IPS-18a (cell line): ENCODE data around the gene ZNF507.

Experiments used
- H3K27ac ChIP-seq: one replicate; pipeline ENCODE4 v1.5.1; 2013; ENCODE audit warnings: low read length
- H3K27me3 ChIP-seq: one replicate; pipeline ENCODE4 v1.6.1; 2013; ENCODE audit warnings: mild to moderate bottlenecking, low read length; ENCODE audit not compliant: control insufficient read depth, insufficient read depth
- H3K36me3 ChIP-seq: one replicate; pipeline ENCODE4 v1.6.1; 2013; ENCODE audit warnings: low read depth, low read length; ENCODE audit not compliant: control insufficient read depth
- H3K4me1 ChIP-seq: one replicate; pipeline ENCODE4 v1.6.1; 2013; ENCODE audit warnings: low read depth, low read length; ENCODE audit not compliant: control insufficient read depth
- H3K4me3 ChIP-seq: one replicate; pipeline ENCODE4 v1.5.1; 2013; ENCODE audit warnings: low read length
- H3K9ac ChIP-seq: one replicate; pipeline ENCODE4 v1.6.1; 2013; ENCODE audit warnings: mild to moderate bottlenecking, low read length, moderate library complexity
- H3K9me3 ChIP-seq: one replicate; pipeline ENCODE4 v1.6.1; 2013; ENCODE audit warnings: low read depth, low read length; ENCODE audit not compliant: control insufficient read depth

Gene ZNF507

GRCh38 chr19:32404933-32405430 lies 59.6 kb downstream of the ZNF507 start:
- Histone ChIP-seq H3K9ac (peak overlapping the region; percentile 91), H3K4me1 (peaks cover 16% of the 10 kb centered on the region), H3K9me3 (no peaks in the 10 kb centered on the region), H3K27ac (peak overlapping the region; percentile 79), H3K27me3 (no peaks in the 10 kb centered on the region), H3K4me3 (peak overlapping the region; percentile 82), H3K36me3 (peaks cover 20% of the 10 kb centered on the region)

- Histone ChIP-seq H3K9ac (peak within 1 kb of the TSS; percentile 91), H3K4me3 (peak within 1 kb of the TSS; percentile 82), H3K4me1 (peaks cover 16% of the 10 kb centered on the region)
These were observed 60.2 kb downstream of the ZNF507 start, which contains the start of gene DPY19L3 for GRCh38 chr19:32405431-32406160. Gene DPY19L3, plus strand, starts transcription at chr19:32405770. Its CDS starts 2,484 bp downstream, at chr19:32408254.

GRCh38 chr19:32406161-32407003 lies 61.0 kb downstream of the ZNF507 start:
- Histone ChIP-seq H3K9ac (peak overlapping the region; percentile 91), H3K27ac (no peak overlapping the region), H3K9me3 (no peaks in the 10 kb centered on the region), H3K4me1 (peaks cover 16% of the 10 kb centered on the region), H3K36me3 (peaks cover 33% of the 10 kb centered on the region), H3K4me3 (peak overlapping the region; percentile 82), H3K27me3 (no peaks in the 10 kb centered on the region)

More at GRCh38 chr19:32405431-32406160, 60.2 kb downstream of the ZNF507 start, which contains the start of gene DPY19L3:
- no peaks in the 10 kb centered on the region for H3K9me3 ChIP-seq
- peaks cover 26% of the 10 kb centered on the region for H3K36me3 ChIP-seq
- peak within 1 kb of the TSS; percentile 79 for H3K27ac ChIP-seq
- no peaks in the 10 kb centered on the region for H3K27me3 ChIP-seq

- H3K9me3 ChIP-seq = no peaks in the 10 kb centered on the region
- H3K9ac ChIP-seq = no peak overlapping the region
- H3K27me3 ChIP-seq = no peaks in the 10 kb centered on the region
These were observed 61.9 kb downstream of the ZNF507 start for GRCh38 chr19:32407004-32407992.

GRCh38 chr19:32415246-32415645 lies 69.8 kb downstream of the ZNF507 start:
- Histone ChIP-seq H3K9me3 (no peaks in the 10 kb centered on the region), H3K27ac (no peak overlapping the region), H3K27me3 (no peaks in the 10 kb centered on the region), H3K36me3 (peaks cover 49% of the 10 kb centered on the region), H3K9ac (no peak overlapping the region), H3K4me3 (no peak overlapping the region), H3K4me1 (no peaks in the 10 kb centered on the region)

More at GRCh38 chr19:32407004-32407992, 61.9 kb downstream of the ZNF507 start:
- Histone ChIP-seq H3K27ac (no peak overlapping the region), H3K4me3 (peak overlapping the region; percentile 82), H3K4me1 (peaks cover 16% of the 10 kb centered on the region), H3K36me3 (peaks cover 40% of the 10 kb centered on the region)

GRCh38 chr19:32415669-32416068 lies 70.3 kb downstream of the ZNF507 start:
- Histone ChIP-seq H3K4me3 (no peak overlapping the region), H3K27me3 (no peaks in the 10 kb centered on the region), H3K36me3 (peaks cover 47% of the 10 kb centered on the region), H3K27ac (no peak overlapping the region), H3K9me3 (no peaks in the 10 kb centered on the region), H3K4me1 (no peaks in the 10 kb centered on the region), H3K9ac (no peak overlapping the region)

- no peak overlapping the region for H3K9ac ChIP-seq
- peaks cover 41% of the 10 kb centered on the region for H3K36me3 ChIP-seq
- H3K4me3 ChIP-seq = no peak overlapping the region
- H3K4me1 ChIP-seq = no peaks in the 10 kb centered on the region
- H3K27me3 ChIP-seq = no peaks in the 10 kb centered on the region
- H3K27ac ChIP-seq = no peak overlapping the region
- H3K9me3 ChIP-seq = no peaks in the 10 kb centered on the region
These were observed 71.5 kb downstream of the ZNF507 start for GRCh38 chr19:32416749-32417456.

- Histone ChIP-seq H3K9me3 (no peaks in the 10 kb centered on the region), H3K36me3 (peaks cover 43% of the 10 kb centered on the region), H3K4me3 (no peak overlapping the region), H3K27me3 (no peaks in the 10 kb centered on the region), H3K27ac (no peak overlapping the region), H3K9ac (no peak overlapping the region), H3K4me1 (no peaks in the 10 kb centered on the region)
These were observed 72.7 kb downstream of the ZNF507 start for GRCh38 chr19:32418155-32418554.

- H3K9me3 ChIP-seq = no peaks in the 10 kb centered on the region
- no peak overlapping the region for H3K4me3 ChIP-seq
- H3K9ac ChIP-seq = no peak overlapping the region
- peaks cover 30% of the 10 kb centered on the region for H3K36me3 ChIP-seq
- no peaks in the 10 kb centered on the region for H3K4me1 ChIP-seq
- H3K27ac ChIP-seq = no peak overlapping the region
- no peaks in the 10 kb centered on the region for H3K27me3 ChIP-seq
These were observed 76.4 kb downstream of the ZNF507 start for GRCh38 chr19:32421589-32422361.

- peaks cover 29% of the 10 kb centered on the region for H3K36me3 ChIP-seq
- H3K9ac ChIP-seq = no peak overlapping the region
- no peak overlapping the region for H3K4me3 ChIP-seq
- H3K27me3 ChIP-seq = no peaks in the 10 kb centered on the region
- H3K4me1 ChIP-seq = no peaks in the 10 kb centered on the region
- no peak overlapping the region for H3K27ac ChIP-seq
- H3K9me3 ChIP-seq = no peaks in the 10 kb centered on the region
These were observed 77.0 kb downstream of the ZNF507 start for GRCh38 chr19:32422435-32422834.
